Glomerular visceral epithelial cell (primary cell): ENCODE measurements around the gene PRKACB.
"Not testable (repeated sequence)": the region's sequence is repeated elsewhere in the genome, so short reads cannot be mapped to it uniquely, and the experiment has no call there.

Source experiments
- DNase-seq: peaks from one replicate; pipeline ENCODE4 v3.0.0-alpha.2; 2016; ENCODE audit errors: extremely low spot score

PRKACB gene

GRCh38 chr1:84223751-84224432, 79.8 kb downstream of the PRKACB start:
- DNase-seq, result no peak

GRCh38 chr1:84224905-84225304, 80.8 kb downstream of the PRKACB start:
- no peak for DNase-seq

DNA sequence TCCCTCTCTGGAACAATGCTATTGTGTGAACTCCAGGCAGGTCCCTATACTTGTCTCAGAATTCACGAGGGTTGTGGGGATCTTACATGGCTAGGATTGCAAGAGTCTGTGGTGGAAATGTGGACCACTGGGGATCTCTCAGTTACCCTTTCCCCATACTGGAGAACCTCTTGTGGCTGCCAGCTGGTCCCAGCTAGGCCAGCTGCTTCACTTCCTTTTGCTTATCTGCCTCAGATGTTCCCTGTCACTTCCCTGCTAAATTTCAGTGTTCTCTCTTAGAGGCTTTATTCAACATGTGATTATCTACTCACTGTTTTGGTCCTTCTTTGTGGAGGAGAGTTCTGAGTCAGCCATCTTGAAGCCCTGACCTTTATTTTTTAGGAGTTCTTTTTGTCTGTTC, 81.6 kb downstream of the PRKACB start:
- DNase-seq, result no peak

- DNase-seq, result not testable (repeated sequence)
Measured at GRCh38 chr1:84232676-84233075, 88.6 kb downstream of the PRKACB start.

DNA sequence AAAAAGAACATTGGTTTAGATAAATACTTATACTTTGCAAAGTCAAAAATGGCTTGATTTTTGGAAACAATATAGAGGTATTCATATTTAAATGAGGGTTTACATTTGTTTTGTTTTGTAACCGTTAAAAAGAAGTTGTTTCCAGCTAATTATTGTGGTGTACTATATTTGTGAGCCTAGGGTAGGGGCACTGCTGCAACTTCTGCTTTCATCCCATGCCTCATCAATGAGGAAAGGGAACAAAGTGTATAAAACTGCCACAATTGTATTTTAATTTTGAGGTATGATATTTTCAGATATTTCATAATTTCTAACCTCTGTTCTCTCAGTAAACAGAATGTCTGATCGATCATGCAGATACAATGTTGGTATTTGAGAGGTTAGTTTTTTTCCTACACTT, 92.2 kb downstream of the PRKACB start:
- DNase-seq, result no peak

DNA sequence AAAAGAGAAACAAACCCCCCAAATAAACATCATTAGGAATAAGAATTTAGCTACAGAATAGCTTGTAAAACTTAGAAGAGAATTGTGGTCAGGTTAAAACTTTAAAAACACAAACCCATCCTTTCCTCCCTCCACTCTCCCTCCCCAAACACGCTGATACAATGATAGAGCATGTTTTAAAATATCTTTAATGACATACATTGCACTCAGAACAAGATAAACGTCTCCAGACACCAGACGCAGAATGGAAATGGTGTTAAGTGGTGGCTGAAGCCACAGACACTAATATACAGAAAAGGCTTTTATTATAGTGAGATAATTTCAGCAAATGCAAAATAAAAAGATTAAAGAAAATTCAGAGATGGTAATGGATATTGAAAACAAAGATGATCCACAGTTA, 98.6 kb downstream of the PRKACB start:
- no peak for DNase-seq

GRCh38 chr1:84245563-84245962, 101.5 kb downstream of the PRKACB start:
- no peak for DNase-seq

- DNase-seq, result no peak
Measured at GRCh38 chr1:84246213-84246612, 102.1 kb downstream of the PRKACB start.

DNA sequence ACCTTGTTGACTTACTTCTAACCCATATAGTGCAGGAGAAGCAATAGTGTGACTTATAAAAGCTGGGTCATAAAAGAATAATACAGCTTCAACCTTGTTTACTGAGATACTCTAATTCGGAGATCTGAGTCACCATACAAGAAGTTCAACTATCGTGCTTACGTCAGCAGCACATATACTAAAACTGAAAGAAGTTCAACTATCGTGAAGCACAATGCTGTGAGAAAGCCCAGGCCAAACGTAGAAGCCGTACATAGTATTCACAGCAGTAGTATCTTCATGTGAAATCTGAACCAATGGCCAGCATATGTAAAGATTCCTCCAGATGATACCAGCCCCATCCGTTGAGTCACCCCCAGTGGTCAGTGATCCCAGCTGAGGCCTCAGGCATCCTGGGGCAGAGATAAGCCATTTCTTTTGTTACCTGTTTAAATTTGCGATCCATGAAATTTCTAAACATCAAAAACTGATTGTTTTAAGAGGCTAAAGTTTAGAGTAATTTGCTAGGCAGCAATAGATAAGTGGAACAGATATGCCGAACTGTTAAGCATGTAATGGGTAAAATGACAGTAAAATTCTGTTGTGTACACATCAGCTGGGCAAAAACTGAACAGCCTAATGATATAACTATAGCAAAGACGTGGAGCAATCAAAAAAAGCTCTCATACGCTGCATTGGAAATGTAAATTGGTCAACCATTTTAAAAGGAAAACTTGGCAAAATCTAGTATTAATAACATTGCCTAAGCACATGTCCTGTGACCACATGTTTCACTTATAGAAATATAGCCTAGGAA, 103.6 kb downstream of the PRKACB start:
- no peak for DNase-seq

DNA sequence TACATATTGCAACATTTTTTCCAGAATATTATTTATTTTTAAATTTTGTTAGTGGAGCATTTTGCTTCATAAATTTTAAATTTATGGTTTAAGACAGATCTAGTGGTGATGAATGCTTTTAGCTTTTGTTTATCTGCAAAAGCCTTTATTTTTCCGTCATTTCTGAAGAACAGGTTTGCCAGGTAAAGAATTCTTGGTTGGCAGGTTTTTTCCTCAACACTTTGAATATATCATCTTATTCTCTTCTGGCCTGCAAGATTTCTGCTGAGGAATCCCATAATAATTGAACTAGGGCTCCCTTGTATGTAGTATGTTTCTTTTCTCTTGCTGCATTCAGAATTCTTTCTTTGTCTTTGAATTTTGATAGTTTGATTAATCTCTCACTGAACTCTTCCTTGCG, 106.6 kb downstream of the PRKACB start:
- no peak for DNase-seq

DNA sequence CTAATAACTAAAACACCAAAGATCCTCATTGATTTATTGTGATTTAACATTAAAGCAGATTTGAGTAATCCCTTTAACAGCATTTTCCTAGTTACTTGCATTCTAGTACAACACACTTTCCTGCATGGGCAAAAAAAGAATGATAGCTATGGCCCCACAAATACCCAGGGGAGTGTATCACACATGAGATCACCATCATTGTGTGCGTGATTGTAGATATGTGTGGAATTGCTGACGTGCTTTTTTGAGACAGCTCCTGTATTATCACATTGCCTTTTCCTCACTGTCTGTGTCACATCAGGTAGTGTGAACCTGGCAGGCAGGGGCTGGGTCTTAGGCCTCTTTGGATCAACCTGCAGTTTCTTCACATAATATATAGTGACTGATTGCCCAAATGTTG, 109.0 kb downstream of the PRKACB start:
- DNase-seq, result no peak

DNA sequence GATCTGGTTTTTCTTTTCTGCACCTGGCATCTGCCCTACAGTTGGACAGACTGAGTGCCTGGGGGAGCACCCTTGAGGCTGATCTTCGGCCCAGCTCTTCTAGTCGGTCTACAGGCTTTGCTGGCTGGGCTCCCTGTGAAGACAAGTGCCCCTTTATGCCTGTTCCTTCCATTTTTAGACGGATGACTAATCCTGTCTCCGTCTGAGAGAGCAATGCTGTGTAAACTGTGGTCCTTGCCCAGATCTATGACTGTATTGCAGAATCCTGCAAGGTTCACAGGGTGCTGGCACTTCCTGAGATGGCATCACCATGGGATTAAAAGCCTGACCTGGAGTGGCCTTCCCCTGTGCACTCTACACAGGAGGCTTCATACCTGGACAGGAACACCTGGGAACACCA, 109.8 kb downstream of the PRKACB start:
- peak; percentile 72 for DNase-seq

DNA sequence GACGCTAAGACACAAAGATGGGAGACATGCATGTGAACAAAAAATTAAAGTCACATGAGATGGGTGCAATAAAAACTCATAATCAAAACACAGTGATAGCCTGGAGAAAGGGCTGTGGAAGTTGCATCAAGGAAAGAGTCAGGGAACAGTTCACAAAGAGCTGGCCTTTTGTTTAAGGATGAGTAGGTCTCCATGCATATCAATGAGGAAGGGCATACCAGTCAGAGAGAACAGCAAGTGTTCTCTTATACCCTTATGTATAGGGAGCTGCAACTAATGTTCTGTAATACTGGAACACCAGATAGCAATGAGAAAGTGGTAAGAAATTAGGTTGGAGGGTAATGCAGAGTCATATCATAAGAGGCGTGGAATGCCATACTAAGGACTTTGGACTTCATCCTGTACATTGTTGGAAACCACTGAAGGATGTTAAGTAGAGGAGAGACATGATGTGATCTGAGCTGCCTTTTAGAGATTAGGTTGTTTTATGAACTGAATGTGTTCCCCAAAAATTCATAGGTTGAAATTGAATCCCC, 110.7 kb downstream of the PRKACB start:
- DNase-seq, result no peak

DNA sequence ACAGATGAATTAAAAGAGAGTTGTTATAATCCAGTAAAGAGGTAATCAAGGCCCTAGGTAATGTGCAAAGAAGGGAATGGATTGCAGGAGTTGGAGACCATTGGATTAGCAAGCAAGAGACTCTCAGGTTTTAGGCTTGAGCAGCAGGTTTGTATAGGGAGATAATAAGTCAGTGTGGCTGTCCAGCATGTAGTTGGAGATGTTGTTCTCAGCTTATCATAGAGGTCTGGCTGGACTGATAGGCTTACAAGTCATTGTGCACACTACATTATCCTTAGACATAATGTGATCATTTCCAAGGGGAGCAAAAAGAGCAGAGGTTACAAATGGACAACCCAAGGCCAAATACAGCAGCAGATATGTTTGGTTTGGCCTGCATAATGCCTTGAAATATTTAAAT, 111.5 kb downstream of the PRKACB start:
- DNase-seq, result no peak

DNA sequence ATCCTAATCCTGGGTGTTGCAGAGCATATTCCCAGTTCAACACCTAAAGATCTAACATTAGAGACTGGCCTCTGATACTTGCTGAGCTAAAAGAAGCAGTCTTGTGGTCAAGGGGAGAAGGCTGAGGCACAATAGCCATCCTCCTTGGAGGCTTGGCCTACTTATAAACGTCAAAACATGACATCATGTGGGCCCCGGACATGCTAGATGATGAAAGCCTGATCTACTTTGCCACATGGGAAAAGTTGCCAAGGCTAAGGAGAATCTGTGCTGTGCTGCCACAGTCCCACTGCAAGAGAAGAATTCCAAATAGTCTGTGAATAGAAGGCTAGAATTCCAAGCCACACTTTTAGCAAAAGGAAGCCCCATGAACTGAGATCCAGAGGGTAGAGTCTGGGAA, 113.5 kb downstream of the PRKACB start:
- no peak for DNase-seq

GRCh38 chr1:84259376-84259775, 115.3 kb downstream of the PRKACB start:
- DNase-seq, result no peak

DNA sequence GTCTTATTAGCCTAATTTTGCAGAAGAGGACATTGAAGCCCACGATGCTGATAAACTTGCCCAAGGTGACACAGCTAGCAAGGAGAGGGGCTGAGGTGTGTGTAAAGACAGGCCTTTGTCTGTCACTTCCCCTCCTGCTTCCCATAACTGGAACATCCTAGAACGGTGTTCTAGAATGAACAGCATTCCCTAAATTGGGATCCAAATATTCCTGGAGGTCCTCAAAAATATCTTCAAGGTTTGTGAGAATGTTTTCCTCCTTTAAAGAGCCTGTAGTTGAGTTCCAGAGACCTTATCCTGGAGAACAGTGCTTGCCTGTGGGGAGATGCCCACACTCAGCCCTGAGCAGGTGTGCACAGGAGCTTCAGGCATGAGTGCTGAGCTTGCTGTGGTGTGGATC, 115.9 kb downstream of the PRKACB start:
- DNase-seq, result no peak

GRCh38 chr1:84260852-84261518, 116.9 kb downstream of the PRKACB start:
- no peak for DNase-seq

DNA sequence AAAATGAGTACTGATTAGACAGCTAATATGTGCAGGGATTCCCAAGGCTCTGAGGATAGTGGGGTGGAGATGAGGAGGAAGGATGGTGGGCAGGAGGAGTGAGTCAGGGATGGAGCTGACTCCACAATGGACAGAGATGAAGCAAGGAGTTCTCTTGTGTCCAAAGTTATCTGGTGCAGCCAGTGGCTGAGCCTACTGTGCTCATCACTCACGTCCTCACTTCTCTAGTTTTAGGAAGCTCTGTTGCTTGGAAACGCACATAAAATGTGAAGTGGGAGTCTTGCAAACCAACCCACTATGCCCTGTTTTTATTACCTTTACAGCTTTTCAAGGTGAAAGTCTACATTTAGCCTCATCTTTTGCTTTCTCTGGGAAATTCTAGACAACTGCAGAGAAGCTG, 120.9 kb downstream of the PRKACB start:
- no peak for DNase-seq

DNA sequence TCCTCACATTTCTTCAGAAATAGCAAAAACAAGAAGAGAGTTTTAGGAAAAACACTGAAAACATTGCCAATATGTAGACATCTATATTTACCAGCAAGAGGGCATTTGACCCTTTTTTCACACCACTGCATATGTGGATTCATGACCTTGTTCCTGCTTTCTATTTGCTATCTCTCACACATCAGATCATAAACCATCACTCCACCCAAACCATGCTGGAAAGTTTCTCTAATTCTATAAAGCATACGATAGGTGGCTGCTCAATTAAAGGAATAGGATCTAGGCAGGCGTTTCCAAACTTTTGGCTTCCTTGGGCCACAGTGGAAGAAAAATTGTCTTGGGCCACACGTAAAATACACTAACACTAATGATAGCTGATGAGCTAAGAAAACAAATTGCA, 121.8 kb downstream of the PRKACB start:
- no peak for DNase-seq

- DNase-seq, result no peak
Measured at GRCh38 chr1:84266748-84267147, 122.7 kb downstream of the PRKACB start.

DNA sequence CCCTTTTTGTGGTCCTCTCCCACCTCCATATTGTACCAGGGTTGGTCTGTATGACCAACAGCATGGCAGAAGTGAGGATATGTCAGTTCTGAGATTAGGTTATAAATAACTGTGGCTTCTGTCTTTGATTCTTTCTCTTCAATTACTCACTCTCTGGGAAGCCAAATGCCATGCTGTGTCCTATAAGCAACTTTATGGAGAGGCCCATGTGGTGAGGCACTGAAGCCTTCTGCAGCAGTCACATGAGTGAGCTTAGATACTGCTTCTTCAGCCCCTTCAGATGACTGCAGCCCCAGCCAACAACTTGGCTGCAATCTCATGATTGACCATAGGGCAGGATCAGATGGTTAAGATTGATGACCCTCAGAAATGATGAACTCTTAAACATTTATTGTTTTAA, 123.4 kb downstream of the PRKACB start:
- DNase-seq, result no peak

DNA sequence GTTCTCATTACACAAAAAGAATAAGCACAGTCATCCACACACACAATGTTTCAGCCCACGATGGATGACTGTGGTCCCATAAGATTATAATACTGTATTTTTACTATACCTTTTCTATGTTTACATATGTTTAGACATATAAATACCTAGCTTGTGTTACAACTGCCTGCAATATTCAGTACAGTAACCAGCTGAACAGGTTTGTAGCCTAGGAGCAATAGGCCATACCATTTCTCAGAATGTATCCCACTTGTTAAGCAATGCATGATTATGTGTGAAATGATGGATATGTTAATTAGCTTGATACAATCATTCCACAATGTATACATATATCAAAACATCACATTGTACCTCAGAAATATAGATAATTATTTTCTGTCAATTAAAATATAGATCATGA, 124.3 kb downstream of the PRKACB start:
- no peak for DNase-seq
